Activated B cell treated with CpG ODN at 0.5 μM for 24 hours (primary cell): Measurements from ENCODE around the gene CES2. TPM values are rescaled to one million over a fixed set of nuclear protein-coding genes. Genes with fewer than 3 reads are reported as not detected.
"Not testable (repeated sequence)": the region's sequence is repeated elsewhere in the genome, so short reads cannot be mapped to it uniquely, and the experiment has no call there.

Source experiments
- ATAC-seq: fragments of 200-7000 bp; cut with Tn5 transposase; one replicate; pipeline ENCODE4 v1.10.0; 2021; ENCODE audit warnings: low read depth, mild to moderate bottlenecking, moderate library complexity
- CTCF ChIA-PET: fragments of 350-600 bp; sonication (Branson Sonifier 250); formaldehyde crosslinking; loops from one replicate; lab custom pipeline; 2021; ENCODE audit warnings: antibody characterized with exemption; lab: Charles Lee
- POLR2A ChIA-PET: fragments of 350-600 bp; sonication (Branson Sonifier 250); formaldehyde crosslinking; loops from one replicate; lab custom pipeline; 2021; ENCODE audit warnings: antibody characterized with exemption; lab: Charles Lee
- DNase-seq: peaks from one replicate; pipeline ENCODE4 v3.0.0; 2022
- H3K27ac Mint-ChIP-seq: one replicate; pipeline ENCODE4 v1.8.0; 2020; ENCODE audit warnings: mixed read lengths
- H3K27me3 Mint-ChIP-seq: one replicate; pipeline ENCODE4 v1.8.0; 2021; ENCODE audit warnings: mixed read lengths
- H3K36me3 Mint-ChIP-seq: one replicate; pipeline ENCODE4 v1.8.0; 2021; ENCODE audit warnings: low read depth, mixed read lengths
- H3K4me1 Mint-ChIP-seq: one replicate; pipeline ENCODE4 v1.8.0; 2021; ENCODE audit warnings: mixed read lengths
- H3K4me3 Mint-ChIP-seq: one replicate; pipeline ENCODE4 v1.8.0; 2020; ENCODE audit warnings: mild to moderate bottlenecking, mixed read lengths
- H3K9me3 Mint-ChIP-seq: one replicate; pipeline ENCODE4 v1.8.0; 2020; ENCODE audit warnings: mixed read lengths
- intact Hi-C: fragments of 100-400 bp; cut with micrococcal nuclease; formaldehyde crosslinking; loops from one replicate; pipeline ENCODE4 v1.15.1; 2024
- total RNA-seq: library from RNA; stranded (reverse); gene quantifications from 2 replicates; pipeline ENCODE4 v1.2.3, GENCODE V29; 2022
- TF ChIP-seq, protein P1 (sequence below): fragments of 200-600 bp; IDR thresholded peaks from one replicate; pipeline ENCODE4 v1.8.0; 2022; ENCODE audit warnings: antibody characterized with exemption, mild to moderate bottlenecking

The CES2 gene
- total RNA-seq, 1 donor from 2014 or later = 34.7 TPM

GRCh38 chr16:66973716-66974115, 38.4 kb downstream of the CES2 start:
- Mint-ChIP-seq H3K4me1 (no peaks in the 10 kb centered on the region), H3K27me3 (peaks cover 6% of the 10 kb centered on the region), H3K4me3 (no peak overlapping the region), H3K9me3 (no peaks in the 10 kb centered on the region), H3K36me3 (no peaks in the 10 kb centered on the region), H3K27ac (no peak overlapping the region)
- CTCF ChIA-PET = no interaction called here
- POLR2A ChIA-PET = no interaction called here
- no peak for ATAC-seq
- intact Hi-C loops = no loop called here
- TF ChIP-seq, protein P1, sequence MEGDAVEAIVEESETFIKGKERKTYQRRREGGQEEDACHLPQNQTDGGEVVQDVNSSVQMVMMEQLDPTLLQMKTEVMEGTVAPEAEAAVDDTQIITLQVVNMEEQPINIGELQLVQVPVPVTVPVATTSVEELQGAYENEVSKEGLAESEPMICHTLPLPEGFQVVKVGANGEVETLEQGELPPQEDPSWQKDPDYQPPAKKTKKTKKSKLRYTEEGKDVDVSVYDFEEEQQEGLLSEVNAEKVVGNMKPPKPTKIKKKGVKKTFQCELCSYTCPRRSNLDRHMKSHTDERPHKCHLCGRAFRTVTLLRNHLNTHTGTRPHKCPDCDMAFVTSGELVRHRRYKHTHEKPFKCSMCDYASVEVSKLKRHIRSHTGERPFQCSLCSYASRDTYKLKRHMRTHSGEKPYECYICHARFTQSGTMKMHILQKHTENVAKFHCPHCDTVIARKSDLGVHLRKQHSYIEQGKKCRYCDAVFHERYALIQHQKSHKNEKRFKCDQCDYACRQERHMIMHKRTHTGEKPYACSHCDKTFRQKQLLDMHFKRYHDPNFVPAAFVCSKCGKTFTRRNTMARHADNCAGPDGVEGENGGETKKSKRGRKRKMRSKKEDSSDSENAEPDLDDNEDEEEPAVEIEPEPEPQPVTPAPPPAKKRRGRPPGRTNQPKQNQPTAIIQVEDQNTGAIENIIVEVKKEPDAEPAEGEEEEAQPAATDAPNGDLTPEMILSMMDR = no peak
- DNase-seq = no peak

- ATAC-seq, H3K4me3 Mint-ChIP-seq, DNase-seq, H3K27me3 Mint-ChIP-seq, H3K4me1 Mint-ChIP-seq, POLR2A ChIA-PET, intact Hi-C loops, H3K36me3 Mint-ChIP-seq, H3K27ac Mint-ChIP-seq, H3K9me3 Mint-ChIP-seq: not testable (repeated sequence)
- CTCF ChIA-PET = interaction anchor here (2.1 to 2.4 kb wide), 2 partner anchors 20 to 211 kb away, joined by 5 to 11 read pairs; no protein-coding TSS in a partner anchor
Measured at GRCh38 chr16:66974156-66974931, 39.0 kb downstream of the CES2 start.

GRCh38 chr16:66974932-66975246, 39.6 kb downstream of the CES2 start:
- intact Hi-C loops = loop anchor here (5.0 kb wide), 2 partner anchors 442 to 472 kb away; partner anchors contain the start of gene ZDHHC1
- H3K36me3 Mint-ChIP-seq, H3K27ac Mint-ChIP-seq, H3K4me1 Mint-ChIP-seq, H3K9me3 Mint-ChIP-seq, POLR2A ChIA-PET, ATAC-seq, DNase-seq, H3K27me3 Mint-ChIP-seq: not testable (repeated sequence)
- H3K4me3 Mint-ChIP-seq = peak overlapping the region; percentile 19
- CTCF ChIA-PET = interaction anchor here (1.4 to 2.4 kb wide), 3 partner anchors 21 to 211 kb away, joined by 3 to 11 read pairs (median 5); no protein-coding TSS in a partner anchor

DNA sequence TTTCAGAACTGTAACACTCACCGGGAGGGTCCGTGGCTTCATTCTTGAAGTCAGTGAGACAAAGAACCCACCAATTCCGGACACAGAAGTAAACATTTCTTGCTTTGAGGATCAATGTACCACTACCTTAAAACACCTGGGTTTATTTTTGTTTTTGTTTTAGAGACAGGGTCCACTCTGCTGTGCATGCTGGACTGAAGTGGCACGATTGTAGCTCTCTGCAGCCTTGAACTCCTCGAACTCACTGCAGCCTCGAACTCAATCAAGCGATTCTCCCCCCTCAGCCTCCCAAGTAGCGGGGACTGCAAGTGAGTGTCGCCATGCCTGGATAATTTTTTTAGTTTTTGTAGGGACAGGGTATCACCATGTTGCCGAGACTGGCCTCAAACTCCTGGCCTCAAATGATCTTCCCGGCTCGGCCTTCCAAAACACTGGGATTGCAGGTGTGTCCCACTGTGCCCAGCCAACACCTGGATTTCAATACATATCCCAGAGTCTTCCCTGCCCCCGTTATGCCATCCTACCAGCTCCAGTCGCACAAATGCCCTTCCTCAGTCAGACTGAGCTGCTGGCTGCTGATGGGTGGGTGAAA, 40.1 kb downstream of the CES2 start:
- H3K36me3 Mint-ChIP-seq = no peaks in the 10 kb centered on the region
- ChIA-PET CTCF (interaction anchor here (0.7 to 2.4 kb wide), 5 partner anchors 14 to 210 kb away, joined by 3 to 11 read pairs (median 5); partner anchors contain the start of gene CES3), POLR2A (no interaction called here)
- intact Hi-C loops = loop anchor here (5.0 kb wide), 2 partner anchors 442 to 472 kb away; partner anchors contain the start of gene ZDHHC1
- H3K9me3 Mint-ChIP-seq = no peaks in the 10 kb centered on the region
- TF ChIP-seq, protein P1 = no peak
- no peak for ATAC-seq
- H3K4me3 Mint-ChIP-seq = no peak overlapping the region
- H3K4me1 Mint-ChIP-seq = no peaks in the 10 kb centered on the region
- H3K27me3 Mint-ChIP-seq = peaks cover 6% of the 10 kb centered on the region
- H3K27ac Mint-ChIP-seq = no peak overlapping the region
- DNase-seq = no peak

DNA sequence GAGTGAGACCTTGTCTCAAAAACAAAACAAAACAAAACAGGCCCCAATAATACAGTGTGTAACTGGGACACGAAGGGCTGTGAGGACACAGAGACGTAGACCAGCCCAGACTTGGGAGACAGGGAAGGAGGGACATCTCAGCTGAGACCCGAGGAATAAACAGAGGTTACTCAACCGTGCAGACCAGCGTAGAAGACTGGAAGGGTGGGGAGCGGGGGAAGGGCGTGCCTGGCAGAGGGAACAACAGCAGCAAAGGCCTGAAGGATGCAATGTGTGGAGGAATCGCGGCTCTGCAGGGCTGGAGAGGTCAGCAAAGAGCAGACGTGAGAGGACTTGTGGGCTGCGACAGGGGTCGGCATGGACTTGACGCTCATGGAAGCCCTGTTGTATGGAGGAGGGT, 41.4 kb downstream of the CES2 start:
- intact Hi-C loops = loop anchor here (1.0 to 5.0 kb wide), 8 partner anchors 22 to 489 kb away; partner anchors contain the start of gene ZDHHC1
- Mint-ChIP-seq H3K4me1 (no peaks in the 10 kb centered on the region), H3K36me3 (no peaks in the 10 kb centered on the region), H3K4me3 (no peak overlapping the region), H3K9me3 (no peaks in the 10 kb centered on the region), H3K27ac (no peak overlapping the region), H3K27me3 (peaks cover 6% of the 10 kb centered on the region)
- POLR2A ChIA-PET = no interaction called here
- ATAC-seq (no peak), DNase-seq (no peak)
- TF ChIP-seq, protein P1 = no peak
- CTCF ChIA-PET = interaction anchor here (1.5 to 2.7 kb wide), 4 partner anchors 22 to 209 kb away, joined by 5 to 11 read pairs (median 10); no protein-coding TSS in a partner anchor
